Renal pelvis (tissue), 4 donors: ENCODE results near the gene SYNPR. TPM values are rescaled to one million over a fixed set of nuclear protein-coding genes. Genes with fewer than 3 reads are reported as not detected.

Experiments used
- DNase-seq: peaks from one replicate; pipeline ENCODE4 v3.0.0-alpha.2; 2013
- polyA plus RNA-seq, 3 donors: library from polyadenylated mRNA; unstranded; fragments of 120-200 nt; gene quantifications; one replicate each; pipeline ENCODE4 v1.2.1, GENCODE V29; 2013; ENCODE audit not compliant: insufficient read length in 3 of 3

Gene SYNPR
- polyA plus RNA-seq, 3 donors, result 0.09 TPM; not detected in 2

- DNase-seq, result no peak
Observed at GRCh38 chr3:63538919-63539318, 260.8 kb downstream of the SYNPR start.

GRCh38 chr3:63555767-63556166 lies 277.7 kb downstream of the SYNPR start:
- no peak for DNase-seq

- DNase-seq, result no peak
Observed at GRCh38 chr3:63556401-63556800, 278.3 kb downstream of the SYNPR start.

- DNase-seq, result no peak
Observed at GRCh38 chr3:63557912-63558311, 279.8 kb downstream of the SYNPR start.

GRCh38 chr3:63559884-63560283 lies 281.8 kb downstream of the SYNPR start:
- DNase-seq, result no peak

GRCh38 chr3:63561879-63562278 lies 283.8 kb downstream of the SYNPR start:
- DNase-seq, result no peak

- no peak for DNase-seq
Observed at GRCh38 chr3:63562323-63562722, 284.2 kb downstream of the SYNPR start.

- no peak for DNase-seq
Observed at GRCh38 chr3:63563572-63563971, 285.5 kb downstream of the SYNPR start.

GRCh38 chr3:63565220-63565619 lies 287.1 kb downstream of the SYNPR start:
- no peak for DNase-seq

GRCh38 chr3:63571682-63572081 lies 293.6 kb downstream of the SYNPR start:
- no peak for DNase-seq

- peak; percentile 10 for DNase-seq
Observed at GRCh38 chr3:63576846-63577245, 298.7 kb downstream of the SYNPR start.

- DNase-seq, result no peak
Observed at GRCh38 chr3:63578858-63579257, 300.8 kb downstream of the SYNPR start.

- DNase-seq, result no peak
Observed at GRCh38 chr3:63580151-63580550, 302.0 kb downstream of the SYNPR start.

- no peak for DNase-seq
Observed at GRCh38 chr3:63582943-63583500, 304.9 kb downstream of the SYNPR start.

- no peak for DNase-seq
Observed at GRCh38 chr3:63584681-63585080, 306.6 kb downstream of the SYNPR start.

- no peak for DNase-seq
Observed at GRCh38 chr3:63585927-63586326, 307.8 kb downstream of the SYNPR start.

GRCh38 chr3:63588895-63589294 lies 310.8 kb downstream of the SYNPR start:
- DNase-seq, result no peak

GRCh38 chr3:63593779-63594178 lies 315.7 kb downstream of the SYNPR start:
- DNase-seq, result no peak

- no peak for DNase-seq
Observed at GRCh38 chr3:63595221-63595620, 317.1 kb downstream of the SYNPR start.

- DNase-seq, result no peak
Observed at GRCh38 chr3:63597019-63597418, 318.9 kb downstream of the SYNPR start.

GRCh38 chr3:63607716-63608115 lies 329.6 kb downstream of the SYNPR start:
- no peak for DNase-seq

GRCh38 chr3:63609408-63609807 lies 331.3 kb downstream of the SYNPR start:
- DNase-seq, result no peak

GRCh38 chr3:63609834-63610233 lies 331.7 kb downstream of the SYNPR start:
- DNase-seq, result no peak

- DNase-seq, result no peak
Observed at GRCh38 chr3:63611382-63611781, 333.3 kb downstream of the SYNPR start.

GRCh38 chr3:63613561-63613960 lies 335.5 kb downstream of the SYNPR start:
- DNase-seq, result no peak
